Measurements from ENCODE around the gene OR1B1.

GRCh38 chr9:122605691-122606090, 51.7 kb downstream of the OR1B1 start:
- TF ChIP-seq, protein P1, sequence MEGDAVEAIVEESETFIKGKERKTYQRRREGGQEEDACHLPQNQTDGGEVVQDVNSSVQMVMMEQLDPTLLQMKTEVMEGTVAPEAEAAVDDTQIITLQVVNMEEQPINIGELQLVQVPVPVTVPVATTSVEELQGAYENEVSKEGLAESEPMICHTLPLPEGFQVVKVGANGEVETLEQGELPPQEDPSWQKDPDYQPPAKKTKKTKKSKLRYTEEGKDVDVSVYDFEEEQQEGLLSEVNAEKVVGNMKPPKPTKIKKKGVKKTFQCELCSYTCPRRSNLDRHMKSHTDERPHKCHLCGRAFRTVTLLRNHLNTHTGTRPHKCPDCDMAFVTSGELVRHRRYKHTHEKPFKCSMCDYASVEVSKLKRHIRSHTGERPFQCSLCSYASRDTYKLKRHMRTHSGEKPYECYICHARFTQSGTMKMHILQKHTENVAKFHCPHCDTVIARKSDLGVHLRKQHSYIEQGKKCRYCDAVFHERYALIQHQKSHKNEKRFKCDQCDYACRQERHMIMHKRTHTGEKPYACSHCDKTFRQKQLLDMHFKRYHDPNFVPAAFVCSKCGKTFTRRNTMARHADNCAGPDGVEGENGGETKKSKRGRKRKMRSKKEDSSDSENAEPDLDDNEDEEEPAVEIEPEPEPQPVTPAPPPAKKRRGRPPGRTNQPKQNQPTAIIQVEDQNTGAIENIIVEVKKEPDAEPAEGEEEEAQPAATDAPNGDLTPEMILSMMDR (IDR thresholded peaks at IDR 0.05; ENCODE audit: poor library complexity), result no peak
- TF ChIP-seq EZH2 (IDR thresholded peaks at IDR 0.05; ENCODE audit: borderline replicate concordance), result no peak

Data from hepatocyte (in vitro differentiated cells).